Osteocyte (in vitro differentiated cells): ENCODE results near the gene MSX2. TPM values are rescaled to one million over a fixed set of nuclear protein-coding genes. Genes with fewer than 3 reads are reported as not detected.

Experiments
- DNase-seq: peaks from one replicate; pipeline ENCODE4 v3.0.0; 2021; ENCODE audit warnings: mixed read lengths; ENCODE audit not compliant: unreplicated experiment; ENCODE audit errors: extremely low spot score
- H3K27ac Mint-ChIP-seq: one replicate; pipeline ENCODE4 v1.8.0; 2021; ENCODE audit warnings: mild to moderate bottlenecking, mixed read lengths; ENCODE audit not compliant: unreplicated experiment
- H3K27me3 Mint-ChIP-seq: one replicate; pipeline ENCODE4 v1.8.0; 2021; ENCODE audit warnings: mixed read lengths; ENCODE audit not compliant: unreplicated experiment
- H3K36me3 Mint-ChIP-seq: one replicate; pipeline ENCODE4 v1.8.0; 2021; ENCODE audit warnings: mixed read lengths; ENCODE audit not compliant: unreplicated experiment
- H3K4me1 Mint-ChIP-seq: one replicate; pipeline ENCODE4 v1.8.0; 2021; ENCODE audit warnings: mixed read lengths; ENCODE audit not compliant: unreplicated experiment
- H3K4me3 Mint-ChIP-seq: one replicate; pipeline ENCODE4 v1.8.0; 2021; ENCODE audit warnings: mild to moderate bottlenecking, moderate library complexity, mixed read lengths; ENCODE audit not compliant: unreplicated experiment
- H3K9me3 Mint-ChIP-seq: one replicate; pipeline ENCODE4 v1.8.0; 2021; ENCODE audit warnings: mixed read lengths; ENCODE audit not compliant: unreplicated experiment
- CTCF ChIP-seq: fragments of 200-600 bp; sonication (generic); IDR thresholded peaks from 2 replicates; pipeline ENCODE4 v1.5.0; 2021; ENCODE audit warnings: antibody characterized with exemption, mild to moderate bottlenecking, moderate library complexity
- total RNA-seq: library from RNA; stranded (reverse); gene quantifications from 2 replicates; pipeline ENCODE4 v1.2.1, GENCODE V29; 2021

The MSX2 gene
- total RNA-seq, 1 donor from 2014 or later: 31.9 TPM

- peaks cover 35% of the 10 kb centered on the region for H3K4me1 Mint-ChIP-seq
These were observed 30.5 kb upstream of the MSX2 start for GRCh38 chr5:174693697-174694385.

GRCh38 chr5:174694611-174695010 is 29.8 kb upstream of the MSX2 start:
- DNase-seq: no peak
- Mint-ChIP-seq H3K4me3 (no peak overlapping the region), H3K4me1 (peaks cover 37% of the 10 kb centered on the region), H3K27me3 (peaks cover 17% of the 10 kb centered on the region), H3K9me3 (no peaks in the 10 kb centered on the region), H3K27ac (no peak overlapping the region), H3K36me3 (no peaks in the 10 kb centered on the region)
- no peak for TF ChIP-seq CTCF

More at GRCh38 chr5:174693697-174694385, 30.5 kb upstream of the MSX2 start:
- Mint-ChIP-seq H3K9me3 (no peaks in the 10 kb centered on the region), H3K27me3 (peaks cover 23% of the 10 kb centered on the region), H3K27ac (no peak overlapping the region), H3K4me3 (no peak overlapping the region), H3K36me3 (no peaks in the 10 kb centered on the region)
- no peak for DNase-seq
- no peak for TF ChIP-seq CTCF

GRCh38 chr5:174698156-174698555 is 26.2 kb upstream of the MSX2 start:
- DNase-seq: no peak
- Mint-ChIP-seq H3K27ac (no peak overlapping the region), H3K9me3 (no peaks in the 10 kb centered on the region), H3K4me1 (peaks cover 21% of the 10 kb centered on the region), H3K27me3 (no peaks in the 10 kb centered on the region), H3K4me3 (no peak overlapping the region), H3K36me3 (no peaks in the 10 kb centered on the region)
- TF ChIP-seq CTCF: no peak

GRCh38 chr5:174699131-174699530 is 25.3 kb upstream of the MSX2 start:
- no peak for DNase-seq
- Mint-ChIP-seq H3K4me3 (no peak overlapping the region), H3K9me3 (no peaks in the 10 kb centered on the region), H3K27me3 (no peaks in the 10 kb centered on the region), H3K27ac (no peak overlapping the region), H3K36me3 (no peaks in the 10 kb centered on the region), H3K4me1 (peaks cover 11% of the 10 kb centered on the region)
- TF ChIP-seq CTCF: no peak

GRCh38 chr5:174706997-174707572 is 17.3 kb upstream of the MSX2 start:
- Mint-ChIP-seq H3K27me3 (no peaks in the 10 kb centered on the region), H3K4me1 (peaks cover 42% of the 10 kb centered on the region), H3K36me3 (no peaks in the 10 kb centered on the region), H3K4me3 (peak overlapping the region; percentile 36), H3K27ac (peak overlapping the region; percentile 87), H3K9me3 (no peaks in the 10 kb centered on the region)
- DNase-seq: no peak
- no peak for TF ChIP-seq CTCF
